ENCODE results near the gene NEK7. TPM values are rescaled to one million over a fixed set of nuclear protein-coding genes. Genes with fewer than 3 reads are reported as not detected.
"Not testable (repeated sequence)": the region's sequence is repeated elsewhere in the genome, so short reads cannot be mapped to it uniquely, and the experiment has no call there.

NEK7 gene
- total and polyA plus RNA-seq, 2 experiments from 2014 or later: 25.6 to 86.9 TPM

GRCh38 chr1:198304431-198304830 lies 147.6 kb downstream of the NEK7 start:
- WGBS (ENCODE audit: low lambda C conversion rate, missing lambda C conversion rate): 95% methylated on average over 3 of the region's 3 CpGs
- no peak for DNase-seq (ENCODE audit: low spot score)
- TF ChIP-seq, protein P1, sequence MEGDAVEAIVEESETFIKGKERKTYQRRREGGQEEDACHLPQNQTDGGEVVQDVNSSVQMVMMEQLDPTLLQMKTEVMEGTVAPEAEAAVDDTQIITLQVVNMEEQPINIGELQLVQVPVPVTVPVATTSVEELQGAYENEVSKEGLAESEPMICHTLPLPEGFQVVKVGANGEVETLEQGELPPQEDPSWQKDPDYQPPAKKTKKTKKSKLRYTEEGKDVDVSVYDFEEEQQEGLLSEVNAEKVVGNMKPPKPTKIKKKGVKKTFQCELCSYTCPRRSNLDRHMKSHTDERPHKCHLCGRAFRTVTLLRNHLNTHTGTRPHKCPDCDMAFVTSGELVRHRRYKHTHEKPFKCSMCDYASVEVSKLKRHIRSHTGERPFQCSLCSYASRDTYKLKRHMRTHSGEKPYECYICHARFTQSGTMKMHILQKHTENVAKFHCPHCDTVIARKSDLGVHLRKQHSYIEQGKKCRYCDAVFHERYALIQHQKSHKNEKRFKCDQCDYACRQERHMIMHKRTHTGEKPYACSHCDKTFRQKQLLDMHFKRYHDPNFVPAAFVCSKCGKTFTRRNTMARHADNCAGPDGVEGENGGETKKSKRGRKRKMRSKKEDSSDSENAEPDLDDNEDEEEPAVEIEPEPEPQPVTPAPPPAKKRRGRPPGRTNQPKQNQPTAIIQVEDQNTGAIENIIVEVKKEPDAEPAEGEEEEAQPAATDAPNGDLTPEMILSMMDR (IDR thresholded peaks at IDR 0.05; ENCODE audit: poor library complexity): no peak
- no peak for TF ChIP-seq EZH2phosphoT487 (IDR thresholded peaks at IDR 0.05; ENCODE audit: low read depth, severe bottlenecking, unreplicated experiment)
- TF ChIP-seq EZH2 (IDR thresholded peaks at IDR 0.05; ENCODE audit: borderline replicate concordance): no peak

GRCh38 chr1:198314817-198315216 lies 158.0 kb downstream of the NEK7 start:
- not testable (repeated sequence) for H3K9me3 ChIP-seq (ENCODE audit: low read depth); H3K79me2 ChIP-seq; DNase-seq (ENCODE audit: low spot score); H3K4me3 ChIP-seq; H3K4me2 ChIP-seq; H3K4me1 ChIP-seq (ENCODE audit: insufficient read depth); H3K36me3 ChIP-seq (replicated peaks; ENCODE audit: insufficient read depth, low read depth); H3K27me3 ChIP-seq; H3K27ac ChIP-seq; H2AFZ ChIP-seq; H3K9me2 ChIP-seq (replicated peaks; ENCODE audit: insufficient read depth); H4K20me1 ChIP-seq (ENCODE audit: insufficient read depth, poor library complexity, severe bottlenecking)
- 76% methylated on average over 15 of the region's 15 CpGs for WGBS (ENCODE audit: low lambda C conversion rate, missing lambda C conversion rate)

More at GRCh38 chr1:198304431-198304830, 147.6 kb downstream of the NEK7 start:
- H3K27me3 ChIP-seq: no peaks in the 10 kb centered on the region
- no peaks in the 10 kb centered on the region for H3K9me3 ChIP-seq (ENCODE audit: low read depth)
- no peak overlapping the region for H3K27ac ChIP-seq
- no peaks in the 10 kb centered on the region for H3K9me2 ChIP-seq (replicated peaks; ENCODE audit: insufficient read depth)
- no peaks in the 10 kb centered on the region for H3K36me3 ChIP-seq (replicated peaks; ENCODE audit: insufficient read depth, low read depth)
- no peak overlapping the region for H3K4me3 ChIP-seq
- no peaks in the 10 kb centered on the region for H4K20me1 ChIP-seq (ENCODE audit: insufficient read depth, poor library complexity, severe bottlenecking)
- H3K79me2 ChIP-seq: peaks cover 3% of the 10 kb centered on the region
- H3K4me1 ChIP-seq (ENCODE audit: insufficient read depth): no peaks in the 10 kb centered on the region
- H2AFZ ChIP-seq: no peak overlapping the region
- no peak overlapping the region for H3K4me2 ChIP-seq

- H3K9me2 ChIP-seq (replicated peaks; ENCODE audit: insufficient read depth); H3K4me3 ChIP-seq; H3K27ac ChIP-seq; H3K4me1 ChIP-seq (ENCODE audit: insufficient read depth); H3K79me2 ChIP-seq; H3K4me2 ChIP-seq; H4K20me1 ChIP-seq (ENCODE audit: insufficient read depth, poor library complexity, severe bottlenecking); H3K27me3 ChIP-seq; H3K36me3 ChIP-seq (replicated peaks; ENCODE audit: insufficient read depth, low read depth); H2AFZ ChIP-seq; H3K9me3 ChIP-seq (ENCODE audit: low read depth); DNase-seq (ENCODE audit: low spot score): not testable (repeated sequence)
- WGBS (ENCODE audit: low lambda C conversion rate, missing lambda C conversion rate): 91% methylated on average over 8 of the region's 8 CpGs
Measured at GRCh38 chr1:198315331-198315730, 158.5 kb downstream of the NEK7 start.

- no peak overlapping the region for H3K27ac ChIP-seq
- no peaks in the 10 kb centered on the region for H3K36me3 ChIP-seq (replicated peaks; ENCODE audit: insufficient read depth, low read depth)
- no peak overlapping the region for H3K4me3 ChIP-seq
- no peaks in the 10 kb centered on the region for H3K9me3 ChIP-seq (ENCODE audit: low read depth)
- no peaks in the 10 kb centered on the region for H3K79me2 ChIP-seq
- H3K9me2 ChIP-seq (replicated peaks; ENCODE audit: insufficient read depth): no peaks in the 10 kb centered on the region
- WGBS (ENCODE audit: low lambda C conversion rate, missing lambda C conversion rate): 95% methylated on average over 4 of the region's 4 CpGs
- no peak for DNase-seq (ENCODE audit: low spot score)
- no peaks in the 10 kb centered on the region for H4K20me1 ChIP-seq (ENCODE audit: insufficient read depth, poor library complexity, severe bottlenecking)
- no peaks in the 10 kb centered on the region for H3K4me1 ChIP-seq (ENCODE audit: insufficient read depth)
- H2AFZ ChIP-seq: no peak overlapping the region
- H3K27me3 ChIP-seq: no peaks in the 10 kb centered on the region
- TF ChIP-seq EZH2 (IDR thresholded peaks at IDR 0.05; ENCODE audit: borderline replicate concordance): no peak
- no peak for TF ChIP-seq EZH2phosphoT487 (IDR thresholded peaks at IDR 0.05; ENCODE audit: low read depth, severe bottlenecking, unreplicated experiment)
- TF ChIP-seq, protein P1 (IDR thresholded peaks at IDR 0.05; ENCODE audit: poor library complexity): no peak
- H3K4me2 ChIP-seq: no peak overlapping the region
Measured at GRCh38 chr1:198316546-198317100, 159.8 kb downstream of the NEK7 start.
